GM23248 (cell line): Measurements from ENCODE around the gene USP40.

ENCODE experiments used
- EZH2 ChIP-seq: fragments of 200-600 bp; sonication (generic); IDR thresholded peaks from 2 replicates; pipeline ENCODE4 v1.6.1; 2018; ENCODE audit warnings: antibody characterized with exemption, mild to moderate bottlenecking; ENCODE audit not compliant: insufficient read depth, poor library complexity, severe bottlenecking
- EZH2phosphoT487 ChIP-seq: fragments of 200-600 bp; sonication (generic); IDR thresholded peaks from 2 replicates; pipeline ENCODE4 v1.6.1; 2018; ENCODE audit warnings: antibody characterized with exemption, moderate library complexity, mild to moderate bottlenecking, low read depth; ENCODE audit not compliant: insufficient read depth

GRCh38 chr2:233436691-233437438, 129.7 kb downstream of the USP40 start:
- TF ChIP-seq EZH2 = no peak
- TF ChIP-seq EZH2phosphoT487 = no peak
